Measurements from ENCODE around the gene BACE2.
A peak's percentile ranks its signal among the peaks of the same experiment; 100 is the strongest.

BACE2 gene

GRCh38 chr21:41167348-41168342 is at the start of gene BACE2:
BACE2 (plus strand) TSS chr21:41168160; CDS start chr21:41168264, 104 bp downstream.
- peak within 1 kb of the TSS; percentile 75 for H3K4me3 ChIP-seq (ENCODE audit: low read depth, low read length)
- no peak for DNase-seq (ENCODE audit: low read depth)

- no peak overlapping the region for H3K4me3 ChIP-seq (ENCODE audit: low read depth, low read length)
- no peak for DNase-seq (ENCODE audit: low read depth)
These were observed 48.1 kb upstream of the BACE2 start for GRCh38 chr21:41119901-41120300.

- DNase-seq (ENCODE audit: low read depth) = no peak
- H3K4me3 ChIP-seq (ENCODE audit: low read depth, low read length) = no peak overlapping the region
These were observed 47.0 kb upstream of the BACE2 start for GRCh38 chr21:41120997-41121396.

- H3K4me3 ChIP-seq (ENCODE audit: low read depth, low read length) = no peak overlapping the region
- DNase-seq (ENCODE audit: low read depth) = peak; percentile 17
These were observed 46.1 kb upstream of the BACE2 start for GRCh38 chr21:41121785-41122415.

GRCh38 chr21:41124641-41125201 is 43.2 kb upstream of the BACE2 start:
- no peak for DNase-seq (ENCODE audit: low read depth)
- no peak overlapping the region for H3K4me3 ChIP-seq (ENCODE audit: low read depth, low read length)

GRCh38 chr21:41128981-41129380 is 39.0 kb upstream of the BACE2 start:
- DNase-seq (ENCODE audit: low read depth) = no peak
- H3K4me3 ChIP-seq (ENCODE audit: low read depth, low read length) = no peak overlapping the region

- DNase-seq (ENCODE audit: low read depth) = no peak
- no peak overlapping the region for H3K4me3 ChIP-seq (ENCODE audit: low read depth, low read length)
These were observed 37.1 kb upstream of the BACE2 start for GRCh38 chr21:41130883-41131282.

GRCh38 chr21:41133874-41134522 is 34.0 kb upstream of the BACE2 start:
- no peak for DNase-seq (ENCODE audit: low read depth)
- no peak overlapping the region for H3K4me3 ChIP-seq (ENCODE audit: low read depth, low read length)

GRCh38 chr21:41135746-41136145 is 32.2 kb upstream of the BACE2 start:
- no peak for DNase-seq (ENCODE audit: low read depth)
- H3K4me3 ChIP-seq (ENCODE audit: low read depth, low read length) = no peak overlapping the region

- no peak overlapping the region for H3K4me3 ChIP-seq (ENCODE audit: low read depth, low read length)
- no peak for DNase-seq (ENCODE audit: low read depth)
These were observed 31.7 kb upstream of the BACE2 start for GRCh38 chr21:41136286-41136685.

GRCh38 chr21:41137401-41137800 is 30.6 kb upstream of the BACE2 start:
- H3K4me3 ChIP-seq (ENCODE audit: low read depth, low read length) = no peak overlapping the region
- no peak for DNase-seq (ENCODE audit: low read depth)

- DNase-seq (ENCODE audit: low read depth) = no peak
- H3K4me3 ChIP-seq (ENCODE audit: low read depth, low read length) = no peak overlapping the region
These were observed 30.1 kb upstream of the BACE2 start for GRCh38 chr21:41137889-41138288.

- H3K4me3 ChIP-seq (ENCODE audit: low read depth, low read length) = no peak overlapping the region
- DNase-seq (ENCODE audit: low read depth) = no peak
These were observed 29.2 kb upstream of the BACE2 start for GRCh38 chr21:41138711-41139110.

GRCh38 chr21:41139275-41139674 is 28.7 kb upstream of the BACE2 start:
- no peak for DNase-seq (ENCODE audit: low read depth)
- no peak overlapping the region for H3K4me3 ChIP-seq (ENCODE audit: low read depth, low read length)

- no peak for DNase-seq (ENCODE audit: low read depth)
- no peak overlapping the region for H3K4me3 ChIP-seq (ENCODE audit: low read depth, low read length)
These were observed 28.0 kb upstream of the BACE2 start for GRCh38 chr21:41139951-41140350.

GRCh38 chr21:41141031-41141457 is 26.9 kb upstream of the BACE2 start:
- peak; percentile 10 for DNase-seq (ENCODE audit: low read depth)
- H3K4me3 ChIP-seq (ENCODE audit: low read depth, low read length) = no peak overlapping the region

- peak; percentile 56 for DNase-seq (ENCODE audit: low read depth)
- H3K4me3 ChIP-seq (ENCODE audit: low read depth, low read length) = no peak overlapping the region
These were observed 25.7 kb upstream of the BACE2 start for GRCh38 chr21:41142051-41142795.

GRCh38 chr21:41143596-41144325 is 24.2 kb upstream of the BACE2 start:
- DNase-seq (ENCODE audit: low read depth) = no peak
- no peak overlapping the region for H3K4me3 ChIP-seq (ENCODE audit: low read depth, low read length)
